SKM-1 treated with dmso at 0.1 percent for 144 hours (cell line): ENCODE measurements around the gene PIK3R5.
A peak's percentile ranks its signal among the peaks of the same experiment; 100 is the strongest.

ENCODE experiments used
- DNase-seq: peaks from one replicate; lab custom pipeline; 2025; ENCODE audit not compliant: unreplicated experiment; lab: John Stamatoyannopoulos, UW

Gene PIK3R5

DNA sequence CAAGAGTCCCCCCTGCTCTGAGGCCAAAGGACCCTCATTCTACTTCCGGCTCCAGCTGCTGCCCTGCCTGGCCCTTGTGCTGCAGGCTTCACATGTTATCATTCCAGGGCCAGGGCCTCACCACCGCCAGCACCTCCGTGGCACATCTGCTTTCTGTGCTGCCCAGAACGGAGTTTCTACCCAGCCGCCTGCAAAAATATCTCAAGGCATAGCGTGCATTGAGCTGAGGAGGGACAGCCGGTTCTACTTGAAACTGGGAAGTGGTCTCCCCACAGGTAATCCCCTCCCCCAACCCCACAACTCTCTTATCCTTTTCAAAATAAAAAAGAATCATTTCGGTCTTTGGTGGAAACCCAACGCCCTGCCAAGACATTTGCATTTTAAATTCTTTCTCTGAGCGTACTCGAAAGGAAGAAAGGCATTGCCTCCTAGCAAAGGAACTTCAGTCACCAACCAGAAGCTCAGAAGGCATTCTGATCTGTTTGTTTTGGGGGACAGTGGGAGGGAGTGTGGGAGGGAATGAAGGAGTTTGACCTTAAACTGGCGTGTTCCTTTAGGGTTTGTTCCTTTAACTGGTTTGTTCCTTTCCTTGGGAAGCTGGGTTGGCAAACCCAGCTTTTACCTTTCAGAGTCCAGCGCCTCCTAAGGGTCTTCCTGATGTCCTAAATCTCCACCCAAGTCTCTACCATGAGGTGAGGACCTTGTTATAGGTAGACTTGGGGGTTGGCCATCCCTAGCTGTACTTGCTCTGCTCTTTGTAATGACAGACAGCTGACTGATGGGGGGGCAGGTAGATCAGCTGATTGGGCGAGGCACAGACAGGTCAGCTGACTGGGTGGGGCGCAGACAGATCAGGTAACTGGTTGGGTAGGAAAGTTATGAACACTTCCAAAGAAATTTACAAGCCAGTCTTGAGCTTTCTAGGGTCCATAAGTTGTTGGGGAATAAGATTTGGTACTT, 64.6 kb downstream of the PIK3R5 start:
- DNase-seq, result no peak

DNA sequence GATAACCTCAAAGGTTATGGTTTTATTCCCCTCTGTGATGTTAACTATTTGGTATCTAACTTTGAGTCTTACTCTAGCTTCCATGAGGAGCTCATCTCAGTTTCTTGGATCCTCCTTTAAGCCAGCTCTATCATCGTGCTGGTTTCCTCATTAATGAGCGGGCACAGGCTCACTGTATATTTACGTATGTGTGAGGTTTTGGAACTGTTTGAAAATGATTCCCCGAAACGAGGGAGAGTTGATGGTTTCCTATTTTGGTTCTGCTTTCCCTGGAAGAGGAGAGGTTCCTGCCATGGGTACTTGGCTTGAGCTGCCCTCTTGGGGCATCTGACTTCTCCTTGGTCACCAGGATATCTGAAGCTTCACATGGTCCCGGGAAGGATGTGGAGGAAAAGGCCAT, 65.3 kb downstream of the PIK3R5 start:
- no peak for DNase-seq

DNA sequence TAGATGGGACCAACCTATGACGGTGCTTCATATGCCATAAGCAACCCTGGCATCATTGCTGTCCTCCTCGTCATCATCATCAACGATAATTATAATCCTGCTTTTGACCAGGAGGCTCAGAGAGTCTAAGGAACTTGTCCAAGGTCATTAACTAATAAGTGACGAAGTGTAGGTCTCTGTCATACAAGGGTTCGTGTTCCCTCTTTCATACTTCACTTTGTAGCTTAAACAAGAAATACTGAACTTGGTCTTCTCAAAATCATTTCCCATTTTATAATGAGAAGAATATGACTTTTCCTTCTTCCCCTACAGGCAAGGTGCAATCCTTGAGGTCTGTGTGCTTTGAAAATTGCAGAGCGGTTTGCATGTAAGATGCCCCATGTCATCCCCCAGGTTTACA, 66.9 kb downstream of the PIK3R5 start:
- no peak for DNase-seq

DNA sequence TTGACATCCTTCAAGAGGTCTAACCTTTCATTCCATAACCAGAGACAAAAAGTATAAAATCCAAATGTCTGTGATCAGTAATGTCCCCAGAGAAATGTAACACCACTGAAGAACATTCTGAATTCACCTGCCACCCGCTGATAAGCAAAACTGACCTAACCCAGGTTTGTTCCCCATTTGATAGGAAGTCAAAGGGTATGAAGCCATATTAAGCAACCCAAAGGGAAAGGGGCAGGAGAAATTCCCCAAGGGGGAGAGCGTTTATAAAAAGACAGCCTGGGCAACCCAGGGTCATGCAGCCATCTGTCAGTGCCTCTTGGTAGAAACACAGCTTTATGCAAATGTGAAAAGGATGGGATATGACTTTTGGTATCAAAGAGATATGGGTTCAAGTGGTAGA, 67.4 kb downstream of the PIK3R5 start:
- DNase-seq, result no peak

DNA sequence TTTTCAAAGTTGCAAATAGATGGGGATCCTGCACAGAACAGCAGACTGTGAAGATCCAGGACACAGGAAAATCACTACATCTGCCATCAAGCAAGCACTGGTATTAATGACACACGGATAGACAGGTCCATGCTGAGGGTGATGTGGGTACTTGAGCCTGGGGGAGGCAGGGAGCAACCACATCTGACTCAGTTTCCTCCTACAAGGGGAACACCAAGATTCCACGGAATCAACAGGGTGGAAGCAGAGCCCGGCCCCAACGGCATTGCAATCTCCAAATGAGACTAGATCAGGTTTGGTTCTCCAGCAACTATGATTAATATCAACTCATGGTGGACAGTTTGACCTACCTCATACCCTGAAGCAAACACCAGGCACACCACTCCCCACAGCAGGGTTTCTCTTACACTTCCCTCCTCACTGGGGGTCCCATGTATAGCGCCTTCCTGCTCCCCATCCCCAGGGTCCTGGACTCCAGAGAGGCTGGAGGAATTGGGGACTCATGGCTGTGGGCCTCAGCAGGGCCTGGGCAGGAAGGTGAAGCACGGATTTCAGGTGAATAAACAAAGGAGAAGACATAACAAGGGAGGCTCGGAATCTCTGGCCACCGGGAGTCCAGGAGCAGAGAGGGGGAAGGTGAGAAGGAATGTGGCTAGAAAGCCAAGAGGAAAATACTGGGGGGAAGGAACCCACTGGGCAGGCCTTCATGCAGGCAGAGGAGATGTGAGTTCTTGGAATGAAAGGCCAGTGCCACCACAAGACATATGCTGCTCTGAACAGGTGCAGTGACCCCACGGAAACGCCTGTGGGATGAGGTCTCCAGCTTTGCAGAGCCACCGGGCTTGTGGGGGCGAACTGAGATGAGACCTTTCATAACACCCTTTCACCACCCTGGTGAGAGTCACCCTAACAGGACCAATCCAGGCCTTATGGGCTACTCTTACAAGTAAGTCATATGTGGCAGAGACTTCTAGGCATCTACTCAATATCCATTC, 68.6 kb downstream of the PIK3R5 start:
- DNase-seq, result no peak

DNA sequence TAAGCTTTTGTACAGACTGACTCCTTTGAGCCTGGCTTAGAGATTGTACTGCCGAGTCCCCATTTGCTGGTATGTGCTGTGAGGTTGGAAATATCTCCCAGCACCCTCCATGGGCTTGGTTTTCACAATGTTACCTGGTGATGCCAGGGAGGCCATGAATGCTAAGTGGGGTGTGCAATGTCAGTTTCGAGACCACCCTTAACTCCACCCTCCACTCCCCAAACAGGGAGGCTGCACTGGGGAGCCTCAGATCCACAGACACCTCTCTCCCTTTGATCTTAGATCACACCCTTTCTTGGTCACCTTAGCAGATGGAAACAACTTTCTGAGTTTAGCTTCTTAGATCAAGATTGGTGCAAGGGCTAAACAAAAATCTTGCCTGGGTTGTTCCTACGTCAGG, 69.4 kb downstream of the PIK3R5 start:
- no peak for DNase-seq

DNA sequence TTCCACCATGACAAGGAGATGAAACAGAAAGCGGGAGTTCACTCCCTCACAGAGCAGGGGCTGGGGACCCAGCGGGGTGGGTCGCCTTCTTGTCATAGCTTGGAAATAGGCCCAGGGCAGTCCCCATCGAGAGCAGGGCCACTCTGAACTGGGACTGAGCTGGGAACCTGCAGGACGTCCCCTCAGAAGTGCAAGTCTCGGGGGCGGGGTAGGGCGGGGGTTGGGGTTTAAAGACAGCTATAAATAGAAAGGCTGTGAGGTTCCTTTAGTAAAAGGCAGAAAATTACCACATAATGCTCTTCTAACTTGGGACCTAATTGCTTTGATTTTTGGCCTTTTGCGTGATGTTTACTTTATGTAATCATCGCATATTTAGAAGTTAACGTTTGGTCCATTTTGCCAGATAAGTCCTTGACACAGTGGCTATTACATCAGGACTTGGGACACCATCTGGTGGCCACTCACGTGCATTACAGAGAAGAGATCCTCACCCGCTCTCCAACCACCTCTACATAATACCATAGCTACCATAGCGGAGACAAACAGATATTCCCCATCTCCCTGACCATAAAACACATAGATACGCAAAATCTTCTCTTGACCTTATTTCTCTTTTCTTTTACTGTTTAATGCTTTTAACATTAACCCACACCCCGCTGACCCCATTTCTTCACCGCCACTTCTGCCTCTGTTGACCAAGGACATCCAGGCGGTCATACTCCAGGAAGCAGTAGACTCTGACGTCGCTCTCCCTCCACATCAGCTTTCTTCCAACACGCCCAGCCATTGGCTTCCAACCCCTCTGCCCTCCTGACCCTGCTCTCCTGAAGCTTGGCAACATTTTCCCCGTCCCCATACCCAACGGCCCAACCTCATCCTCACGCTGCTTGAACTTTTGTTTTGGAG, 70.6 kb downstream of the PIK3R5 start:
- DNase-seq, result peak; percentile 13

DNA sequence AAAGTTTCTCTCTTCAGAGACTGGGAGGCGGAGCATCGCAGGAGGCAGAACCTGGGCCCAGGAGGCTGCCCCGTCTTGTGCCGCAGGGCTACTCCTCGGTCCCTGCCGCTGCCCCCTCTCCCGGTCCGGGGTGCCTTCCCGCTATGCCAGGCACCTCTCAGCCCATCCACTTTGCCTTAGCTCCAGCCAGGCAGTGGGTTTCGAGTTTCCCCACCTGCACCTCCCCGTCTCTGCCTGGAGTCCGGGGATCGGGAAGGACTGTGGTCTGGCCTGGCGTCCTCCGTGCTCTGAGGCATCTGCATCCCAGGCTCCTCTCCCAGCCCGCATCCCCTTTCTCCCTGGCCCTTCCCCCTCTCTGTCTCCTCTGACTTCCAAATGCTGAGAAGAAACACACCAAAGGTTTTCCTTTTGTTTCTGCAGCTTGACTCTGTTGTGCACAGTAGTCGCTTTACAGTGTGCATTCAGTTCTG, 71.3 kb downstream of the PIK3R5 start:
- DNase-seq, result no peak

DNA sequence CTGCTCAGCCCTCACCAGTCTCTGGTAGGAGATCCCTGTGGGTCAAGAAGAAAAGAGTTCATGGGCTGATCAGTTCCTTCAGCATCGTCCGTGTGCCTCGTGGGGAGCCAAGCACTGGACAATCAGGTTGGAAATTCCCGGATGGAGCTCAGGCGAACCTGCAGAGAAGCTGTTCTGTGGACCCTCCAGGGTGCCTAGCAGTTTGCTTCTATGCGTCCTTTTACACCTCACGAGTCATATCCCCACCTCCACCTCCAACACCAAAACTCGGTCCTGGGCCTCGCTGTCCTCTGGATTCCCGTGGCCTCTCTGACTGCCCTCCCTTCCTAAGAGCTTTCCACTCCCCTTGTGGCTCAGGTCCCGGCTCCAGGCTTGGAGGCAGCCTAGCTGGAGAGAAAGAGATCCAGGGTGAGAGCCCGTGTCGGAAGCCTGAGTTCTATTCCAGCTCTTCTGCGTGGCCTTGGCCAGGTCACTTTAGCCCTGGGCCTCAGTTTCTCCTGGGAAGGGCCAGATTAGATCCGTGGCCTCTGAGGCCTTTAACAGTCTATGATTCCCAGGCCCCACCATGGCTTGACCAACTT, 71.8 kb downstream of the PIK3R5 start:
- DNase-seq, result no peak

DNA sequence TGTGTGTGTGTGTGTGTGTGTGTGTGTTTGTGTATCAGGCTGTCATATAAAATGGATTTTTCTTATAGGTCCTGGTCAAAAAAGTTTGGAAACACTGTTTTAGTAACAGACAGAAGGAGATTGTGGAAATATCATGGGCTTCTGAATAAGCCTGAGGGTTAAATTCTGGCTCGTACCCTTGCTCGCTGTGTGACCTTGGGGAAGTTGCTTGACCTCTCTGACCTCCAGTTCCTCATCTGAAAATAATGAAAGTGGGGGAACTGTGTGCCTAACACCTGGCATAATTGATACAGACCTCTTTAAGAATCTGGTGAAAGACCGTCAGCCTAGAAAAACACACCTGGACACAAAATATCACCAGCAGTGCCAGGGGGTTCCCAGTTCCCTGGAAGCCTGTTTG, 72.4 kb downstream of the PIK3R5 start:
- DNase-seq, result no peak

DNA sequence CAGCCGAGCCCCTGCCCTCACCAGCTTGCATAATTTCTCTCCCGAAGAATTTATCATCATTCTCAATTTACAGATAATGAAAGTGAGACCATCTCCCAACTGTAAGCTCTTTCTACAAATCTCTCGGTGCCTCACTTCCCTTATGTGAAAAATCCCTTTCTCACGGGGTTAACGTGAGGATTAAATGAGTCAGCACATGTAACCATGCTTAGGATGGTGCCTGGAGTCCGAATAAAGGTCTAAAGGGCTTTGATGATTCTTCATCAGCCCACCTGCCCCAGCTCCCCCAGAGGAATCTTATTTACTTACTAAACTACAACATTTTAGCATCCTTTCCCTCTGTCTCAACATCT, 73.2 kb downstream of the PIK3R5 start:
- no peak for DNase-seq

DNA sequence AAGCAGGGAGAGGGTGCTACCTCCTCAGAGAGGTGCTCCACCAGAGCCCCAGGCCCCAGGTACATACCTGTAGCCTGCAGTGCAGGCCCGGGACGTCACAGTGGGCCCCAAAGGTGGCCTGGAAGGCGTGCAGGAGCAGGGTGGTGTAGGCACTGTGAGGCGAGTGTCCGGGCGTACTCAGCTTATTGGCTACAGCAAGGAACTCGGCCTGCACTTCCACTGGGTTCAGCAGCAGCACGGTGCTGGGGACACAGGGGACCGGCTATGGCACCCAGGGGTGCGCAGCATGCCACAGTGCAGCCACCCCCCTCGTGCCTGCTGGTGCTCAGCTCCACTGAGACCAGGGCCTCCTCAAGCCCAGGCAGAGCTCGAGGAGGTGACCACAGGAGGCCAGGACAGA, 74.8 kb downstream of the PIK3R5 start:
- DNase-seq, result no peak

DNA sequence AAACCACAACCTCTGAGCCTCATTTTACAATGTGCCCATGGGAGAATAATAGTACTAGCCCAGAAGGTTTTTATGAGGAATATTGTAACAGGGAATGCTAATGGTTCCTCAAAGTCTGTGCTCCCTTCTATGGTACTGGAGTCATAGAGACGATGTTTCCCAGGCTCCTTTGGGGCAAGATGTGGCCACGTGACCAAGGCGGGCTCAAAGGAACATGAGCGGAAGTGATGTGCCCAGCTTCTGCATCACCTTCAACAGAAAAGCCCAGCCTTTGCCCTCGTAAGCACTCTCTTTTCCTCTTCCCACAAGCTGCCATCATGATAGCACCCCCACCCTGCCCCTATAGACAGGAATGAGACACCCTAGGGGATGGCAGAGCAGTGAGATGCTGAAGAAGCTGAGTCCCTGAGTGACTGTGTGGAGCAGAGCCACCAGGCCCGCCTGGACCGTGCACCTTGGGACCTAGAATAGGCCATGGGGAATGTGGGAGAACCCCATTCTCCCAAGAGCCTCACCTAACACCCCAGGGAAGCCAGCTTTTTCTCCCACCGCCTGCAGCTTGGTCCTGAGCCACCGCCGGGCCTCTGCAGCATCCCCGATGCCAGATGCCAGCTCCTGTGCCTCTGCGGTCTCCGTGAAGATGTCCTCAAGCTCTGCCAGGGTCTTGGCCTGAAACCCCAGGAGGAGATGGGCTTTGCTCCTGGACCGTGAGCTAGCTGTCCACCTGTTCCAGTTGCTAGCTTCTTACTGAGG, 75.9 kb downstream of the PIK3R5 start:
- DNase-seq, result no peak

DNA sequence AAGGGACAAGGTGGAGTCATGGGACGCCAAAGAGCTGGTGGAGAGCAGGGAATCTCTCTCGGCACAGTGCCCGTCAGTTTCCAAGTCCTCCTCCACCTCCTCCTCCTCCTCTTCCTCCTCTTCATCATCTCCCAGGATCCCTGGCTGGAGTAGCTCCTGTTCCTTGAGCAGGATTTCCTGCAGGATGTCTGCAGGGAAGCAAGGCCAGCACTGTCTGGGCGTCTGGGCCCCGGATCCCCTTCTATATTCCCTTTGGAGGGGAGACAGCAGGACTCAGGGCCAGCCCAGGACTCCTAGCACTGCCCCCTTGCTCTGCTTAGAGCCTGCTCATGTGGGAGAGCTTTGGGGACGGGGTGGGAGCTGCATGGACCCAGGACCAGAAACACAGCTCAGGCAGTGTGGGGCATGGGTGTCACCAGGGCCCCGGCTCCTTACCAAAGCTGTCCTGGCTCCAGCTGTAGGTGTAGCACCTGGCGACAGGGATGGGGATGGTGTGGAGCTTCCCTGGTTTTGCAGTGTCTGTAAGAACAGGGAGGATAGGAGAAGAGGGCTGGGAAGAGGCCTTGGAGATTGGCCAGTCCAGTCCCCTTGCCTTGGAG, 76.7 kb downstream of the PIK3R5 start:
- no peak for DNase-seq

DNA sequence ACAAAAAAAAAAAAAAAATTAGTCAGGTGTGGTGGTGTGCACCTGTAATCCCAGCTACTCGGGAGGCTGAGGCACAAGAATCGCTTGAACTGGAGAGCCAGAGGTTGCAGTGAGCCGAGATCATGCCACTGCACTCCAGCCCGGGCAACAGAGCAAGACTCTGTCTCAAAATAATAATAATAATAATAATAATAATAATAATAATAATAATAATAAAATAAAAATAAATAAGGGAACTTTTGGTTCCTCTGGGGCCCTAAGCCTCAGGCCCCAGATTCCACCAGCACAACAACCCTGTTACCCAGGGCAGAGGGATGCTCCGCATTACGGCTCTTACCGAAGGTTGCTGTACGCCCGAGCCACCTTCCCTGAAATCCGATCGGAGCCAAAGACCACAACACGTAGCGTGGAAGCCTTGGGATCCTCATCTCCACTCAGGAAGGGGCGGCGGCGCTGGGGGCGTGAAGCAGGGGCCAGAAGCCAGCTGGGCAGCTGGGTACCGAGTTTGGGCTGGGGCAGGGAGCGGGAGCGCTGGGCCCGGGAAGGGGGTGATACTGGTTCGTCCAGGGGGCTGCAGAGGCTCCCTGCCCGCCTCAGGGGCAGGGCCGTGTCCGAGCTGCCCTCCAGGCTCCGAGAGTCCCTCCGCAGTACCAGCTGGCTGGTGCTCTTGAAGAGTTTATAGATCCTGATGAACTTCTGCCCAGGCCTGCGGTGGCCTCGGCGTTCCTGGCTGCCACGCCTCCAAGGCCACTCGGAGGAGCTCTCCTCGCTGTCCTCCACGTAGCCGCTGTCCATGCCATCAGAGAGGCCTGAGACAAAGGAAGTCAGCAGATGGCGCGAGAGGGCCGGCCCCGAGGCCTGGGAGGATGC, 77.4 kb downstream of the PIK3R5 start:
- no peak for DNase-seq

DNA sequence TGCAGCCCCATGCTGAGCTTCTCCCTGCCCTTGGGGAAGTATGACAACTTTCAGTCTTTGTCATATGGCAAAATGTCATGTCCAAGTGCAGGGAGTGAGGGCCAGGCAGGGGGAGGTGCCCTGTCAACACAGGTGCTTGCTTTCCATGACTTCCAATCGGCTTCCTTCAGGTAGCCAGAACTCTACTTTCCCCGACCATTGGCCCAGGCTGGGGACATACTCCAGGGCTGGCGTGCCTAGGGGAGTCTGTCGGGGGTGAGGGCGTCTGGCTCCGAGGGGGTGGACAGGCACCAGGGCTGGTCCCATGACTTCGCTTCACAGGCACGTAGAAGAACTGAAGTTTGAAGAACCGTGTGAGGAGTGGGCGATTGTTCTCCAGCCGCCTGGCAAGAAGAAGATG, 78.2 kb downstream of the PIK3R5 start:
- no peak for DNase-seq

DNA sequence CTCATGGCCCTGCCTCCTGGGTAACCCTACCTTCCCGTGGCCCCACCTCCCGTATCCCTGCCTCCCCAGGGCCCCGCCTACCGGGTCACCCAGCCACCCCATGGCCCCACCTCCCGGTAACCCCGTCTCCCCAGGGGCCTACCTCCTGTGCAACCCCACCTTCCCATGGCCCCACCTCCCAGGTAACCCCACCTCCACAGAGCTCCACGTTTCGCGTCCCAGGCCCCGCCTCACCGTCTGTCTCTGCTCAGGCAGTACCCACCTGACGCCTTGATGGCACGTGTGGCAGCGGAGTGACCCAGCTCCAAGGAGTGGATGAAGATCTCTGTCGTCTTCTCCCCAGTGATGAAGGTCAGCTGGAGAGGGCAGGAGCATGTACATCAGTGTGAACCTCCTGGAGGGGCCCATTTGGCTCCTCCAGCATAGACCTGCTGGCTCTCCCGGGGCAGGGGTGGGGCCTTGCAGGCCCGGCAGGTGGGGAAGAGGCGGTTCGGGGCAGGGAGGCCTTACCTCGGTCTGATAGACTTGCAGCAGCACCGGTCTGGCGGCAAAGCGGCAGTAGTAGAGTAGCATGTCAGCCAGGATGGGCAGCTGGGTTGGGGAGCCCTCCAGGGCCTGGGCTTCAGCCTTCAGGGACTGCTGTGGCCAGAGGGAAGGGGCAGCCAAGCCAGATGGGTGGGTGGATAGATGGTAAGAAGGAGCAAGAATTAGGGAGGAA, 79.4 kb downstream of the PIK3R5 start:
- no peak for DNase-seq
